ENCODE results near the gene HADH. TPM values are rescaled to one million over a fixed set of nuclear protein-coding genes. Genes with fewer than 3 reads are reported as not detected.
"Not testable (repeated sequence)": the region's sequence is repeated elsewhere in the genome, so short reads cannot be mapped to it uniquely, and the experiment has no call there.

The HADH gene
- total RNA-seq, 2 donors from 2014 or later, result 10.5 to 13.3 TPM

GRCh38 chr4:108047199-108047598 is 57.5 kb downstream of the HADH start:
- ATAC-seq, result no peak
- no peak overlapping the region for H3K27ac Mint-ChIP-seq
- H3K9me3 ChIP-seq (ENCODE audit: control insufficient read depth, low read length, poor library complexity, severe bottlenecking), result no peaks in the 10 kb centered on the region
- H3K27me3 Mint-ChIP-seq, result no peaks in the 10 kb centered on the region
- no peaks in the 10 kb centered on the region for H3K36me3 Mint-ChIP-seq (ENCODE audit: low read depth)
- no peak overlapping the region for H3K4me3 Mint-ChIP-seq
- no peak for DNase-seq
- H3K4me1 Mint-ChIP-seq, result peaks cover 51% of the 10 kb centered on the region

GRCh38 chr4:108048157-108048556 is 58.5 kb downstream of the HADH start:
- H3K4me1 Mint-ChIP-seq, result peaks cover 53% of the 10 kb centered on the region
- no peaks in the 10 kb centered on the region for H3K27me3 Mint-ChIP-seq
- ATAC-seq (no peak), DNase-seq (no peak)
- peak overlapping the region; percentile 91 for H3K27ac Mint-ChIP-seq
- H3K4me3 Mint-ChIP-seq, result no peak overlapping the region
- H3K9me3 ChIP-seq (ENCODE audit: control insufficient read depth, low read length, poor library complexity, severe bottlenecking), result no peaks in the 10 kb centered on the region
- no peaks in the 10 kb centered on the region for H3K36me3 Mint-ChIP-seq (ENCODE audit: low read depth)

- Mint-ChIP-seq H3K27ac (peak overlapping the region; percentile 91), H3K4me3 (peak overlapping the region; percentile 88), H3K4me1 (peaks cover 49% of the 10 kb centered on the region), H3K27me3 (no peaks in the 10 kb centered on the region), H3K36me3 (ENCODE audit: low read depth) (no peaks in the 10 kb centered on the region)
- ATAC-seq (no peak), DNase-seq (no peak)
- no peaks in the 10 kb centered on the region for H3K9me3 ChIP-seq (ENCODE audit: control insufficient read depth, low read length, poor library complexity, severe bottlenecking)
These were observed 59.3 kb downstream of the HADH start for GRCh38 chr4:108048997-108049396.

DNA sequence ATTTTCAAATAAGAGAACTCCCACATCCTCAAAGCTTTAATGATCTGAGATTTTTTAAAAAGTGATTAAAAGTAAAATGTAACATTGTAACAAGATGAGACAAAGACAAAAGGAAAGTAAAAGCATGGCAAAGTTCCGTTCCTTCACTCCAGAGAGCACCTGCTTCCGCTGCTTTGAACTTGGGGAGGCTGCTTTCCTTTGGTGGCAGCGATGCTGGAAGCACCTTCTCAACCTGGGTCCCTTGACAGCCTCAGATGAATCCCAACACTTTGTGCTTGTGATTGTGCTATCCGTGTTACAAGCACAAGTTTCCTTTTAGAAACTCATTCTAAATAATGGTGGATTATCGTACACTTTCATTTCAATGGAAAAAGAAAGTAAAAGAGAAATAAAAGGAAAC is 59.7 kb downstream of the HADH start:
- H3K27me3 Mint-ChIP-seq, result no peaks in the 10 kb centered on the region
- ATAC-seq, result peak; percentile 53
- no peaks in the 10 kb centered on the region for H3K9me3 ChIP-seq (ENCODE audit: control insufficient read depth, low read length, poor library complexity, severe bottlenecking)
- no peak for DNase-seq
- H3K36me3 Mint-ChIP-seq (ENCODE audit: low read depth), result no peaks in the 10 kb centered on the region
- H3K4me3 Mint-ChIP-seq, result peak overlapping the region; percentile 88
- peak overlapping the region; percentile 91 for H3K27ac Mint-ChIP-seq
- H3K4me1 Mint-ChIP-seq, result peaks cover 49% of the 10 kb centered on the region

DNA sequence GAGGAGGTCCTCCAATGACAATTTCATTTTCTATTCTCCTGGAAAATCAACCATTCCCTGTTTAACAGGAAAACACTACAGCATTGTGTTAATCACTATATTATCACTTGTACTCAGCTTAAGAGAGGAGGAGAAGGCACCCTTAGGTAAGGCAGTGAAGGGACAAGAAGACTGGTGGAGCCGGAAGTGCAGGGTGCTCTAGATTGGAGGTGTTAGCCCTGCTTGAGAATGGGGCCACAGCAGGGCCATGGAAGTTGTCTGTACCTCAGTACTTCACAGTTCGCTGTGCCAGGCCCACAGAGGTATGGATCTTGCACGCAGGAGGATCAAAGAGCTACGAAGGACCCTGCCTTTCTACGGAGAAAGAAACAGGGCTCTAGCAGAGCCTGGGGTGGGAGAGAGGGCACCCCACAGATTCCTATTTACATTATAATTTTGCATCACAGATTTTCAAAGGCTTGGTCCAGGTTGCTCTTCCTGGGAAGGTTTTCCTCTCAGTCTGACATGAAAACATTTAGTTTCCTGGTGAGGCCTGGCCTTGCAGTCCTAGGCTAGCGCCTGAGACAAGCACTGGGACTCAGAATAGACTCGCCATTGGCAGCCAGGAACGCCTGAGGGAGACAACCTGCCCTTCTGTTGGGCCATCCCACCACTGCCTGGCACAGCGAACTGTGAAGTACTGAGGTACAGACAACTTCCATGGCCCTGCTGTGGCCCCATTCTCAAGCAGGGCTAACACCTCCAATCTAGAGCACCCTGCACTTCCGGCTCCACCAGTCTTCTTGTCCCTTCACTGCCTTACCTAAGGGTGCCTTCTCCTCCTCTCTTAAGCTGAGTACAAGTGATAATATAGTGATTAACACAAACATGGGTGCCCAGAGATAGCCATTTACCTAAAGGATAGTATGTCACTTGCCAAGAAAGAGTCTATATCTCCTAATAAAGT is 60.8 kb downstream of the HADH start:
- peak; percentile 70 for ATAC-seq
- H3K27ac Mint-ChIP-seq, result peak overlapping the region; percentile 91
- H3K36me3 Mint-ChIP-seq (ENCODE audit: low read depth); DNase-seq; H3K27me3 Mint-ChIP-seq; H3K9me3 ChIP-seq (ENCODE audit: control insufficient read depth, low read length, poor library complexity, severe bottlenecking): not testable (repeated sequence)
- H3K4me3 Mint-ChIP-seq, result peak overlapping the region; percentile 88
- H3K4me1 Mint-ChIP-seq, result peaks cover 41% of the 10 kb centered on the region

DNA sequence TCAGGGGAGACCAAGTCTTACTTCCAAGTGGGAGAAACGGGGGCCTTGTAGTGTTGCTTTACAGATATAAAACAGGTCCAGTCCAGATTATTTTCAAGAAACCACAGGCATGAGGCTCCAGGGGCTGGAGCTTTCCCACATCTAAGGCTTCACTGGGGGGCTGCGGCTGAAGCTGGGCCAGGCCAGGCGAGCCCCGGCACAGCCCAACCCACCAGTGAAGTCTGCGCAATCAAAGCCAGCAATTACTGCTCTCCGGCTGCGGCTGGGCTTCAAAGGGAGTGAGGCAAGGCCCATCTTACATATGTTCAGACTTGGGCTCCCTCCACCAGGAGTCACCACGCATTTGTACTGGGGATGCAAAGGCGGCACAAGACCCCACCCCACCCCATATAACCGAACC is 61.7 kb downstream of the HADH start:
- no peaks in the 10 kb centered on the region for H3K27me3 Mint-ChIP-seq
- peak overlapping the region; percentile 12 for H3K4me3 Mint-ChIP-seq
- DNase-seq (no peak), ATAC-seq (no peak)
- H3K27ac Mint-ChIP-seq, result peak overlapping the region; percentile 91
- no peaks in the 10 kb centered on the region for H3K9me3 ChIP-seq (ENCODE audit: control insufficient read depth, low read length, poor library complexity, severe bottlenecking)
- no peaks in the 10 kb centered on the region for H3K36me3 Mint-ChIP-seq (ENCODE audit: low read depth)
- peaks cover 43% of the 10 kb centered on the region for H3K4me1 Mint-ChIP-seq

GRCh38 chr4:108052558-108053120 is 63.0 kb downstream of the HADH start:
- no peaks in the 10 kb centered on the region for H3K9me3 ChIP-seq (ENCODE audit: control insufficient read depth, low read length, poor library complexity, severe bottlenecking)
- Mint-ChIP-seq H3K27me3 (no peaks in the 10 kb centered on the region), H3K4me1 (peaks cover 42% of the 10 kb centered on the region), H3K36me3 (ENCODE audit: low read depth) (no peaks in the 10 kb centered on the region), H3K27ac (peak overlapping the region; percentile 56), H3K4me3 (no peak overlapping the region)
- ATAC-seq (no peak), DNase-seq (no peak)

DNA sequence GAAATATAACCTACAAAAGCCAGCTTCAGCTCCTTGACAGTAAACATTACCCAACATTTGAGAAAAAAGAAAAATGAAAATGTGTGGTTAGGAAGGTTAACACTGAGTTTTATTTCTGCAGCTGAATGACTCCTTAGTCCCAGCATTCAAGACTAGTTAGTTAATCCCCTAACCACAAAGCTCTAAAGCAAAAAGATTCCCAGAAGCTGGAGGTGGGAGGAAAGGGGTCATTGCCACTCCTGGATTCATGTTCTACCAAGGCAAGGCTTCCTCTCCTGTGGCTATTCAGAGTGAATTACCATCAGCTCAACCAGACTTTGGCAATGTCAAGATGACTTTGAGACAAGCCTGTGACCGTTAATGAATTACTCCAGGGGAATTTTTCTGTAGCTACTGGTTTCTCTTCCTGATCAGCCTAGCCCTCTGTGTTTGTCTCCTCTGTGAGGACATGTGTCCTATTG is 63.6 kb downstream of the HADH start:
- peak overlapping the region; percentile 56 for H3K27ac Mint-ChIP-seq
- ATAC-seq (no peak), DNase-seq (no peak)
- no peak overlapping the region for H3K4me3 Mint-ChIP-seq
- H3K36me3 Mint-ChIP-seq (ENCODE audit: low read depth), result no peaks in the 10 kb centered on the region
- no peaks in the 10 kb centered on the region for H3K27me3 Mint-ChIP-seq
- no peaks in the 10 kb centered on the region for H3K9me3 ChIP-seq (ENCODE audit: control insufficient read depth, low read length, poor library complexity, severe bottlenecking)
- H3K4me1 Mint-ChIP-seq, result peaks cover 42% of the 10 kb centered on the region

GRCh38 chr4:108054025-108054638 is 64.4 kb downstream of the HADH start:
- Mint-ChIP-seq H3K27me3 (no peaks in the 10 kb centered on the region), H3K27ac (peak overlapping the region; percentile 56), H3K4me3 (no peak overlapping the region), H3K36me3 (ENCODE audit: low read depth) (no peaks in the 10 kb centered on the region), H3K4me1 (peaks cover 38% of the 10 kb centered on the region)
- no peak for DNase-seq
- ATAC-seq, result no peak
- no peaks in the 10 kb centered on the region for H3K9me3 ChIP-seq (ENCODE audit: control insufficient read depth, low read length, poor library complexity, severe bottlenecking)

- H3K4me1 Mint-ChIP-seq, result peaks cover 25% of the 10 kb centered on the region
- no peaks in the 10 kb centered on the region for H3K27me3 Mint-ChIP-seq
- no peaks in the 10 kb centered on the region for H3K9me3 ChIP-seq (ENCODE audit: control insufficient read depth, low read length, poor library complexity, severe bottlenecking)
- H3K27ac Mint-ChIP-seq, result peak overlapping the region; percentile 56
- no peaks in the 10 kb centered on the region for H3K36me3 Mint-ChIP-seq (ENCODE audit: low read depth)
- ATAC-seq, result no peak
- DNase-seq, result no peak
- H3K4me3 Mint-ChIP-seq, result no peak overlapping the region
These were observed 66.1 kb downstream of the HADH start for GRCh38 chr4:108055787-108056186.

GRCh38 chr4:108056418-108056817 is 66.7 kb downstream of the HADH start:
- H3K9me3 ChIP-seq (ENCODE audit: control insufficient read depth, low read length, poor library complexity, severe bottlenecking), result no peaks in the 10 kb centered on the region
- Mint-ChIP-seq H3K4me3 (no peak overlapping the region), H3K27ac (peak overlapping the region; percentile 56), H3K27me3 (no peaks in the 10 kb centered on the region), H3K4me1 (peaks cover 24% of the 10 kb centered on the region), H3K36me3 (ENCODE audit: low read depth) (no peaks in the 10 kb centered on the region)
- DNase-seq (no peak), ATAC-seq (no peak)

GRCh38 chr4:108058685-108059440 is 69.2 kb downstream of the HADH start:
- Mint-ChIP-seq H3K36me3 (ENCODE audit: low read depth) (peaks cover 6% of the 10 kb centered on the region), H3K27me3 (no peaks in the 10 kb centered on the region), H3K27ac (peak overlapping the region; percentile 86), H3K4me1 (peaks cover 24% of the 10 kb centered on the region), H3K4me3 (no peak overlapping the region)
- H3K9me3 ChIP-seq (ENCODE audit: control insufficient read depth, low read length, poor library complexity, severe bottlenecking), result no peaks in the 10 kb centered on the region
- no peak for ATAC-seq
- DNase-seq, result no peak

- no peaks in the 10 kb centered on the region for H3K27me3 Mint-ChIP-seq
- H3K4me3 Mint-ChIP-seq, result no peak overlapping the region
- H3K36me3 Mint-ChIP-seq (ENCODE audit: low read depth), result peaks cover 11% of the 10 kb centered on the region
- H3K27ac Mint-ChIP-seq, result peak overlapping the region; percentile 24
- DNase-seq (no peak), ATAC-seq (no peak)
- H3K9me3 ChIP-seq (ENCODE audit: control insufficient read depth, low read length, poor library complexity, severe bottlenecking), result no peaks in the 10 kb centered on the region
- H3K4me1 Mint-ChIP-seq, result peaks cover 31% of the 10 kb centered on the region
These were observed 70.5 kb downstream of the HADH start for GRCh38 chr4:108060164-108060563.

Data from T-helper 17 cell (primary cell).